Rectal smooth muscle tissue (tissue), 1 donor: ENCODE results near the gene FAM53A.
A peak's percentile ranks its signal among the peaks of the same experiment; 100 is the strongest.
"Not testable (repeated sequence)": the region's sequence is repeated elsewhere in the genome, so short reads cannot be mapped to it uniquely, and the experiment has no call there.

Experiments
- H3K27ac ChIP-seq: one replicate; pipeline ENCODE4 v1.7.0; 2013; ENCODE audit warnings: low read depth, low read length, inconsistent platforms
- H3K27me3 ChIP-seq: one replicate; pipeline ENCODE4 v1.7.0; 2013; ENCODE audit warnings: low read length; ENCODE audit not compliant: control insufficient read depth, insufficient read depth
- H3K36me3 ChIP-seq: one replicate; pipeline ENCODE4 v1.7.0; 2013; ENCODE audit warnings: low read length; ENCODE audit not compliant: control insufficient read depth, insufficient read depth
- H3K4me1 ChIP-seq: one replicate; pipeline ENCODE4 v1.7.0; 2013; ENCODE audit warnings: low read length; ENCODE audit not compliant: control insufficient read depth, insufficient read depth
- H3K4me3 ChIP-seq: one replicate; pipeline ENCODE4 v1.7.0; 2013; ENCODE audit warnings: low read length
- H3K9ac ChIP-seq: one replicate; pipeline ENCODE4 v1.7.0; 2013; ENCODE audit warnings: low read length

Gene FAM53A

DNA sequence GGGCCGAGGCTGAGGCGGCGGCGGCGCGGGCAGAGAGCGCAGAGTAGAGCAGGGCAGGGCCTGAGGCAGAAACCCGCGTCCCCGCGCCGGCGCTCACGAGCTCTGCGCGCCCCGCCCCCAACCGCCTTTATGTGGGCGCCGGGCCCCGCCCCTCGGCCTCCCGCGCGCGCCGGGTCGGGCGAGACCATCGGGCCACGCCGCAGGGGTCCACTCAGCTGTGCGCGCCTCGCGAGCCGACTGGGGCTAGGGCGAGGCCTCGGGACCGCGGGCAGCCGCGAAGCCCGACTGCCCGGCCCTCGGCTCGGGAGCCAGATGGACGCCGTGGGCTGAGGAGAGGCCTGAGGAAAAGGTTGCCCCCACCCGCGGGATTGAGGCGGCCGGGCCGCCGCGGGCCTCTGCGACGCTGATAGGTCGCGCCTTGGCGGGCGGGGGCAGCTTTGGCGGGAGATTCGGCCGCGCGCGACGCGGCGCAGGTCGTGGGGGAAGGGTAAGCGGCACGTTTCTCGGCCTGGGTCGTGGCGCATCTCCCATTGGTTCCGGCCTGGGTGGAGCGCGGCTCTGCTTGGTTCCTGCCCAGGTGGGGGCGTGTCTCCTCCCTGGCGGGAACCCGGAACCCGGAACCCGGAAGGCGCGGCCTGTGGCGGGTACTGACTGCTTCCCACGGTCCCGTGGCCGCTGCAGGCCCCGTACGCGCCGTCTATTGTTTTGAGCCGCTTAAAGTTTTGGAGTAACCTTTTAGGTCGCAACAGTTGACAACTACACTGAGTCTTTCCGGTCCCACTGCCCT, 28.3 kb upstream of the FAM53A start, which contains the start of gene SLBP:
Gene SLBP (minus strand): TSS at position 104 of the 787 bp plus-strand sequence. CDS start 131 bp downstream, outside the sequence.
- peaks cover 8% of the 10 kb centered on the region for H3K36me3 ChIP-seq
- H3K4me1 ChIP-seq = peaks cover 6% of the 10 kb centered on the region

DNA sequence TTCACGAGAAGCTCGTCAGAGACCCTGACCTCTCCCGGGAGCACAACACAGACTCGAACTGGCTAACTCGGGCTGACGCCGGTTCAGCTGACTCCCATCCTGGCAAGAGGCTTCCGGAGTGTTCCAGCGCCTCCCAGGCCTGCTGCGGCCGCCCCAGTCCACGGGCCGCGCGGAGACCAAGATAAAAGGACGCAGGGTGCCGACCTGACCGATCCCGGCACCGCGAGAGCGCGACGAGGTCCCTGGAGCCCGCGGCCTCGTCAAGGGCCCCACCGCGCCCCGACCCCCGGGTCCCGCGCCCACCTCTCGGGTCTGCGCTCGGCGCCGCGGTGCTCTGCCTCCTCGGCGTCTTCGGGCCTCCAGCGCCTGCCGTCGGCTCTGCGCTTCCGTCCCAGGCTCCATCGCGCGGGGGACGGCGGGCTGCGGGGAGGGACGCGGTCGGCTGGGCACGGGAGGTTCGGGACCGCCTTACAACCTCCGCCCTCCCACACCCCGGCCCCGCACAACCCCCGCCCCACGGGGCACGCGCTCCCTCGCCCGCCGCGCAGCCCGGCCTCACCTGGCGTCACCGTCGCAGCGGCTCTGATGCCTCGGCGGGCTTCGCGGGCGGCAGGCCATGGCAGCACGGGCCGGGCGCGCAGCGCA, 27.6 kb upstream of the FAM53A start:
- peaks cover 3% of the 10 kb centered on the region for H3K36me3 ChIP-seq
- H3K27me3 ChIP-seq = no peaks in the 10 kb centered on the region
- peak overlapping the region; percentile 94 for H3K4me3 ChIP-seq
- peaks cover 6% of the 10 kb centered on the region for H3K4me1 ChIP-seq
- H3K27ac ChIP-seq = peak overlapping the region; percentile 97
- peak overlapping the region; percentile 95 for H3K9ac ChIP-seq

More for the DNA sequence above, 28.3 kb upstream of the FAM53A start, which contains the start of gene SLBP:
- H3K4me3 ChIP-seq = peak within 1 kb of the TSS; percentile 94
- H3K27ac ChIP-seq = peak within 1 kb of the TSS; percentile 97
- H3K9ac ChIP-seq = peak within 1 kb of the TSS; percentile 95
- H3K27me3 ChIP-seq = no peaks in the 10 kb centered on the region

DNA sequence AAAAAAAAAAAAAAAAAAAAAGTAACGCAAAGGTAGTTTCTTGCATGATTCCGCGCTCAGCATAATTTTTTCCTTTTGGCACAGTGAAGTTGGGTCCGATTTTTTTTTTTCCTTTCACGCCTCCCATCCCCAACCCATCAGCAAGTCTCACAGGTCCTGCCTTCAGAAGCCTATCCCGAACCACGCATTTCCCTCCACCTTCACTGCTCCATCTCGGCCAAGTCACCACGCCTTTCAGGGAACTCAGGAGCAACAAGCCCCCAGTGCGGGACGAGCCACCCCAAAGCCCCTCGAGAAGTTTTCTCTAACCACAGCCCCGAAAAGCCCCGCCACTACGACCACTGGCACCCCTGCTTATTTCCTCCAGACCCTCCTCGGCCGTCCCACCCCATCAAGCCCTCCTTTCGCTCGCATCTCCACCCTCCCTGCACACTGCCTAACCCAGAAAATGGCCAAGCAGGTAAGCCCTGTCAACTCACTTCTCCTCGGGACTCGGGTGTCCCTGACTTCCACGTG, 27.0 kb upstream of the FAM53A start:
- Histone ChIP-seq H3K27ac (peak overlapping the region; percentile 97), H3K36me3 (peaks cover 2% of the 10 kb centered on the region), H3K9ac (peak overlapping the region; percentile 95), H3K27me3 (no peaks in the 10 kb centered on the region), H3K4me1 (peaks cover 6% of the 10 kb centered on the region), H3K4me3 (peak overlapping the region; percentile 94)

DNA sequence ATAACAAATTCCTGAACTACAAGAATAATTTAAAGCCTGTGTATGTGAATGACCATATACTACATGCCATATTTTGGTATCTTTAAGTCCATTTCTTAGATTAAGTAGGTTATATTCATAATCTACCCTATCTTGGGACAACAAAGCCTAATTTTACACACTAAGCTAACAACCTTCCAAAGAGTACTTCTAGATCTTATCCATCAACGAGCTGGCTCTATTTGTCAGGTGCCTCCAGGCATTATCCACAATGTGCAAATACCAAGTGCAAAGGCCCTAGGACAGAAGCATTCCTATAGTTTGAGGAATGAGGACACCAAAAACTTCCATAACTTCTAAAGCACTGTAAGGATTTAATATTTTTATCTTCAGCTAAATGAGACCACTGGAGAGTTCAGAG, 24.5 kb upstream of the FAM53A start:
- no peak overlapping the region for H3K9ac ChIP-seq
- H3K4me1 ChIP-seq = peaks cover 6% of the 10 kb centered on the region
- peaks cover 2% of the 10 kb centered on the region for H3K36me3 ChIP-seq
- no peaks in the 10 kb centered on the region for H3K27me3 ChIP-seq
- H3K4me3 ChIP-seq = no peak overlapping the region
- no peak overlapping the region for H3K27ac ChIP-seq

DNA sequence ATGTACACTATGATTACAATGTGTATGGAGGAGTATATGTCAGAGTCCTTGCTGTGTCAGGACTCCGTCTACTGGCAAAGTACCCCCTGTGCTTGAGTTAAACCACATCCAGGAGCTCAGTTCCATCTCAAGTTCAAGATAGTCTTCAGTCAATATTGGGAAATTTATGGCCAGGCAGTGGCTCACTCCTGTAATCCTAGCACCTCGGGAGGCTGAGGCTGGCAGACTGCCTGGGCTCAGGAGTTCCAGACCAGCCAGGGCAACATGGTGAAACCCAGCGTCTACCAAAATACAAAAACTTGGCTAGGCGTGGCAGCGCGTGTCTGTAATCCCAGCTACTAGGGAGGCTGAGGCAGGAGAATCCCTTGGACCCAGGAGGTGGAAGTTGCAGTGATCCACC, 22.2 kb upstream of the FAM53A start:
- Histone ChIP-seq H3K4me3 (no peak overlapping the region), H3K9ac (no peak overlapping the region), H3K27ac (no peak overlapping the region), H3K27me3 (no peaks in the 10 kb centered on the region), H3K36me3 (peaks cover 2% of the 10 kb centered on the region), H3K4me1 (peaks cover 6% of the 10 kb centered on the region)

DNA sequence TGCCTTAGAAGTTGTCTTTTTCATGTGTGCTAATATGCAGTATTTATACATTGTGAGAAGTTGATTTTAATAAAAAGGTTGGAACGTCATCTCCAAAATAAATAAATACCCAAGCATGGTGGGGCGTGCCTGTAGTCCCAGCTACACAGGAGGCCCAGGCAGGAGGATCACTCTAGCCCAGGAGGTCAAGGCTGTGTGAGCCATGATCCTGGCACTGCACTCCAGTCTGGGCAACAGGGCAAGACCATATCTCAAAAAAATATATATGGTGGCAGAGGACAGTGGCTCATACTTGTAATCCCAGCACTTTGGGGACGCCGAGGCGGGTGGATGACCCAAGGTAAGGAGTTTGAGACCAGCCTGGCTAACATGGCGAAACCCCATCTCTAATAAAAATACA, 21.6 kb upstream of the FAM53A start:
- H3K36me3 ChIP-seq = peaks cover 2% of the 10 kb centered on the region
- H3K27me3 ChIP-seq = no peaks in the 10 kb centered on the region
- no peaks in the 10 kb centered on the region for H3K4me1 ChIP-seq
- no peak overlapping the region for H3K27ac ChIP-seq
- no peak overlapping the region for H3K9ac ChIP-seq
- H3K4me3 ChIP-seq = no peak overlapping the region

DNA sequence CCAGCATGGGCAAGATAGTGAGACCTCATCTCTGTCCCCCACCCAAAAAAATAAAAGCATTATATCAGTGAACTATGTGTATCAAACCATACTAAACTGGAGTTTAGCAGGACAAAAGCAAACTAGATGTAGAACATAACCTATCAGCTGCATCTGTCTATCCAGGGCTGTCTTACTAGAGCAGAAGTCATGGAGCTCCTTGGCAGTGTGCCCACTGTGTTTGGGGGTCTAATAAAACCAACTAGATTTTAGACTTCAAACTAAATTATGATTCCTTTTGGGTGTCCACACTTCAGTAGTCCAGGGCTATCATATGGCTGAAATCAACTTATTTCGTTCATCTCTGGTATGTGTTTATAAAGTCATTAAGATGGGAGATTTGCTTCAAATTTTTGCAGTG, 19.8 kb upstream of the FAM53A start:
- no peak overlapping the region for H3K27ac ChIP-seq
- H3K4me3 ChIP-seq = no peak overlapping the region
- H3K4me1 ChIP-seq = no peaks in the 10 kb centered on the region
- no peaks in the 10 kb centered on the region for H3K36me3 ChIP-seq
- H3K27me3 ChIP-seq = no peaks in the 10 kb centered on the region
- no peak overlapping the region for H3K9ac ChIP-seq

DNA sequence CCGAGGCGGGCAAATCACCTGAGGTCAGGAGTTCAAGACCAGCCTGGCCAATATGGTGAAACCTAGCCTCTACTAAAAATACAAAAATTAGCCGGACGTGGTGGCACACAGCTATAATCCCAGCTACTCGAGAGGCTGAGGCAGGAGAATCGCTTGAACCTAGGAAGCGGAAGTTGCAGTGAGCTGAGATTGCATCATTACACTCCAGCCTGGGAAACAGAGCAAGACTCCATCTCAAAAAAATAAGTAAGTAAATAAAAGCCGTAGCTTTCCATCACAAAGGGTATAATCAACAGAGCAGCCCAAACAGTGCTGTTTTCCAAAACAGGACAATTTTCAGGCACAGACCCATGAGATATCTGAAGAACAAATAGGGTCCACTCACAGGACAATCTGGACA, 17.6 kb upstream of the FAM53A start:
- H3K27ac ChIP-seq, H3K36me3 ChIP-seq, H3K4me1 ChIP-seq, H3K9ac ChIP-seq, H3K27me3 ChIP-seq, H3K4me3 ChIP-seq: not testable (repeated sequence)

DNA sequence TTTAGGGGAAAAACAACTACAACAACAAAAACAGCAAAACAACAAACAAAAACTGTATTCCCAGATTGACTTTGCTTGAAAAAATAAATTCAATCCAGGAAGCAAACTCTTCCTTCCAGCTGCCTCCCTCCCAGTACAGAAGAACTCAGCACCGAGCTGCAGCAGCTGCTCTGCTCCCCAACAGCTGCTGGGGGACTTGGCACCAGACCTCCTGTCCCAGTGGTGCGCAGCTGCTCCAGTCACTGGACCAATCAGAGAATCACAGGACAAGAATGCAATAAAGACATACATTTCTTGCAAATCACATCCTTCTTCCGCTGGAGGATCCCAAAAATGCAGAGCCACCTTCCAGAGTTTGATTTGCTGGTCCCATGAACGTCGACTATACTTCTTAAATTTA, 11.8 kb upstream of the FAM53A start:
- no peak overlapping the region for H3K9ac ChIP-seq

DNA sequence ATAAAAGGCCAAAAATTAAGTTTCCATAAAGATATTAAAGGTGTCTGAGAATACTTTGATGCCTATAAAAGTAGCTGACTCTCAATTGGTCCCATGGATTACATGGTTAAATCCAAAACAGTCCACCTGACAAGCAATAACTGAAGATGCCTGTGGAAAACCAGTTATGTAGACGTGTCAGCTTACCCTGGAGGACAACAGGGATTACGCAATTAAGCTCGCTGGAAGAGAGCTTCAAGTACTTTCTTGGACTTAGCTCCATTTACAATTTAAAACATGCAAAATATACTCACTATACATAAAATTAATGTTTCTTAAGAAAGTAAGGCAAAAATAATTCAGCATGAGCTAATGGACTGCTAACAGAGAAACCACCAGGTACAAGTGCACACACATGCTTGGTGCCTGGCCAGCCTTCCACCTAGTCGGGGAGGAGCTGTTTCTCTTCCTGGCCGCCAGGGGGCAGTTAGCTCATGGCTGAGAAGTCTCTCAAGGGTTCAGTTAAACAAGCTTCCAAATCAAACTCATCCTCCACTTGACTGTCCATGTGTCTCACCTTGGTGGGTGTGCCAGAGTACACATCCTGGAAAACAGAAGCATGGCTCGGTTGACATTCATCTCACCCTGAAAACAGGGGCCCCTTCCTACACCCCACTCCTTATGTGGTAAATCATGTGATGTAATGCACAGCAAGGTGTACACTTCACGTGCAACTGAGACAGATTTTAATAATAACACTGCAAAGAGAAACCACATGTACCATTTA, 9.2 kb upstream of the FAM53A start:
- peaks cover 5% of the 10 kb centered on the region for H3K36me3 ChIP-seq

More for the DNA sequence above, 11.8 kb upstream of the FAM53A start:
- H3K4me3 ChIP-seq = no peak overlapping the region
- H3K4me1 ChIP-seq = no peaks in the 10 kb centered on the region
- no peak overlapping the region for H3K27ac ChIP-seq
- peaks cover 7% of the 10 kb centered on the region for H3K36me3 ChIP-seq
- no peaks in the 10 kb centered on the region for H3K27me3 ChIP-seq

DNA sequence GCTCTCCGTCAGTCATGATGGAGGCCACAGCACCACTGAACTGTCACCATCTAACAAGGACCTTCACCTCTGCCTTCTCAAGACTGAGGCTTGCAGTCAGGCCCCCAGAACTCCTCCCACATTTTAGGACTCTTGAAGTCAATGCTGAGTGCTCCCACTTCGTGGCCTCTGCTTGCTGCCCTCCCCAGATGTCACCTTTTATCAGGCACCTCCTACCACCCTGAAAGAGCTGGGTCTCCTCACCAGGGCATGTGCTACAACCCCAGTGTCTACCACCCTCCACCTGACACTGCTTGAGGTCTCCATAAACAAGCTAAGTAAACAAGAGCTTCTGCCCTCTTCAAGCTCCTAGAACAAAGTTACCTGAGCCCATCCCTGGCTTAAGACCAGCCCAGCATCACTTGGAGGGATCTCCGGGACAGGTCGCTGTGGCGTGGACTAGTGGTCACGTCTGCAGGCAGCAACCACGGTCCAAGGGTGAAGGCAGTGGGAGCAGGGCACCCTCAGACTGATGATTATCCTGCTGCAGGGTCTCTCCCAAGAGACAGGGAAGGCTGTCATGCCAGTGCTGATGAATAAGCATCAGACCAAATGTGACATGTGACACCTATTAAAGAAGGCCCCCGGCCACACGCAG, 7.7 kb upstream of the FAM53A start:
- Histone ChIP-seq H3K9ac (no peak overlapping the region), H3K36me3 (peaks cover 5% of the 10 kb centered on the region), H3K27me3 (no peaks in the 10 kb centered on the region), H3K27ac (no peak overlapping the region), H3K4me1 (no peaks in the 10 kb centered on the region), H3K4me3 (no peak overlapping the region)

More for the DNA sequence above, 9.2 kb upstream of the FAM53A start:
- no peak overlapping the region for H3K4me3 ChIP-seq
- H3K27ac ChIP-seq = no peak overlapping the region
- no peak overlapping the region for H3K9ac ChIP-seq
- no peaks in the 10 kb centered on the region for H3K27me3 ChIP-seq
- H3K4me1 ChIP-seq = no peaks in the 10 kb centered on the region

DNA sequence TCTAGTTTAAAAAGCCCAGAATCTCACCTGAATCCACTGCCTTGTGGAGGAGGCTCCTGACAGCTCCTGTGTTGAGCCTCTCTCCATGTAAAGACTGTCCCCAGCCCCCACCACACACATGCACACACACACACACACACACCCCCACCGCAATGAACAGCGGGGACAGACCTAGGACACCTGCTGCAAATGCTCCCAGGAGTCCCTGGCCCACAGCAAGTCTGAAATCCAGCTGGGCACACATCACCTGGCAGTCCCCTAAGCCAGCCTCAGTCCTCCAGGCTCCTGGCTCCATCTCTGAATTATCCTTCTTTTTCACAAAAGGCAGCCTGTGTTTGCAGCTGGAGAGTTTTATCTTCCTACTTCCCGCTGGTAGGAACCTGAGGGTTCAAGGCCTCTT, 6.6 kb upstream of the FAM53A start:
- Histone ChIP-seq H3K9ac (no peak overlapping the region), H3K4me1 (no peaks in the 10 kb centered on the region), H3K36me3 (peaks cover 5% of the 10 kb centered on the region), H3K4me3 (no peak overlapping the region), H3K27ac (no peak overlapping the region), H3K27me3 (no peaks in the 10 kb centered on the region)
